ENCODE measurements around the gene SPAG16. TPM values are rescaled to one million over a fixed set of nuclear protein-coding genes. Genes with fewer than 3 reads are reported as not detected.

Gene SPAG16
- total and polyA plus RNA-seq, 3 donors from 2014 or later: 69.7 to 111 (median 80.7) TPM

DNA sequence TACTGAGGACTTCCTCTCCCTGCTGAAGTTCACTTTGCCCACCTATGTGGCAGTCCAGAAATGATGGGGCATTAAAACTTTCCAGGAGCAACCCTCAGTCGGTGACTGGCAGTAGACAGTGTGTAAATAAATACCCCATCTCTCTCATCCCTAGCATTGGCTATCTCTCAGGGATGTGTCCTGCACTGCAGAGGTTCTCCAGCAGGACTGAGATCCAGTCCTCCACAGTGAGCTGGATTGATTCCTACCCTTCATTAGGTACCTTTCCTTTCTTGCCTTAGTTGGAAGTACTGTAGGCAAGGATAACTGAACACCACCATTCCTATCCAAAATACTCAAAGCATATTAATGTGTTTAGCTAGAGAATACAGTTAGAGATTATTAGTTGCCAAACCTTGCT is 441.8 kb downstream of the SPAG16 start:
- intact Hi-C loops (cut with DNase I; ENCODE audit: low total_unique reads): no loop called here
- no peaks in the 10 kb centered on the region for H3K27me3 ChIP-seq
- H3K27ac ChIP-seq: no peak overlapping the region
- H3K4me1 ChIP-seq: no peaks in the 10 kb centered on the region
- H3K9me3 ChIP-seq: no peaks in the 10 kb centered on the region
- no peak overlapping the region for H3K4me3 ChIP-seq
- WGBS, 2 donors: 95 to 100% methylated on average over 1 of the region's 1 CpG
- H3K36me3 ChIP-seq (ENCODE audit: low read depth, missing control alignments): no peaks in the 10 kb centered on the region
- TF ChIP-seq POLR2A (IDR thresholded peaks at IDR 0.05): no peak
- TF ChIP-seq CTCF (IDR thresholded peaks at IDR 0.05): no peak
- no peak for DNase-seq

GRCh38 chr2:213733893-213734292 is 449.6 kb downstream of the SPAG16 start:
- WGBS, 2 donors: 77 to 86% methylated on average over 3 of the region's 3 CpGs
- no peak overlapping the region for H3K27ac ChIP-seq

GRCh38 chr2:213740453-213740852 is 456.2 kb downstream of the SPAG16 start:
- WGBS, 2 donors: 85 to 91% methylated on average over 3 of the region's 3 CpGs
- H3K27me3 ChIP-seq: no peaks in the 10 kb centered on the region
- no peaks in the 10 kb centered on the region for H3K4me1 ChIP-seq

More at GRCh38 chr2:213733893-213734292, 449.6 kb downstream of the SPAG16 start:
- no peak for DNase-seq
- Histone ChIP-seq H3K4me1 (no peaks in the 10 kb centered on the region), H3K9me3 (no peaks in the 10 kb centered on the region), H3K27me3 (no peaks in the 10 kb centered on the region), H3K4me3 (no peak overlapping the region), H3K36me3 (ENCODE audit: low read depth, missing control alignments) (no peaks in the 10 kb centered on the region)
- no peak for TF ChIP-seq POLR2A (IDR thresholded peaks at IDR 0.05)
- no peak for TF ChIP-seq CTCF (IDR thresholded peaks at IDR 0.05)
- intact Hi-C loops (cut with DNase I; ENCODE audit: low total_unique reads): no loop called here

GRCh38 chr2:213751446-213751845 is 467.2 kb downstream of the SPAG16 start:
- no peak overlapping the region for H3K27ac ChIP-seq
- TF ChIP-seq POLR2A (IDR thresholded peaks at IDR 0.05): no peak
- TF ChIP-seq CTCF (IDR thresholded peaks at IDR 0.05): no peak
- H3K4me1 ChIP-seq: no peaks in the 10 kb centered on the region
- no peaks in the 10 kb centered on the region for H3K27me3 ChIP-seq
- no peak overlapping the region for H3K4me3 ChIP-seq
- DNase-seq: no peak
- intact Hi-C loops (cut with DNase I; ENCODE audit: low total_unique reads): no loop called here
- H3K9me3 ChIP-seq: no peaks in the 10 kb centered on the region
- H3K36me3 ChIP-seq (ENCODE audit: low read depth, missing control alignments): no peaks in the 10 kb centered on the region
- WGBS, 2 donors: 65 to 71% methylated on average over 6 of the region's 6 CpGs

More at GRCh38 chr2:213740453-213740852, 456.2 kb downstream of the SPAG16 start:
- no peak for TF ChIP-seq CTCF (IDR thresholded peaks at IDR 0.05)
- TF ChIP-seq POLR2A (IDR thresholded peaks at IDR 0.05): no peak
- no peak for DNase-seq
- no peak overlapping the region for H3K4me3 ChIP-seq
- H3K9me3 ChIP-seq: no peaks in the 10 kb centered on the region
- H3K27ac ChIP-seq: no peak overlapping the region
- intact Hi-C loops (cut with DNase I; ENCODE audit: low total_unique reads): no loop called here
- H3K36me3 ChIP-seq (ENCODE audit: low read depth, missing control alignments): no peaks in the 10 kb centered on the region

GRCh38 chr2:213752575-213752974 is 468.3 kb downstream of the SPAG16 start:
- TF ChIP-seq CTCF (IDR thresholded peaks at IDR 0.05) (no peak), POLR2A (IDR thresholded peaks at IDR 0.05) (no peak)

More at GRCh38 chr2:213752575-213752974, 468.3 kb downstream of the SPAG16 start:
- H3K9me3 ChIP-seq: no peaks in the 10 kb centered on the region
- intact Hi-C loops (cut with DNase I; ENCODE audit: low total_unique reads): no loop called here
- DNase-seq: no peak
- H3K4me1 ChIP-seq: no peaks in the 10 kb centered on the region
- H3K36me3 ChIP-seq (ENCODE audit: low read depth, missing control alignments): no peaks in the 10 kb centered on the region
- H3K4me3 ChIP-seq: no peak overlapping the region
- no peaks in the 10 kb centered on the region for H3K27me3 ChIP-seq
- H3K27ac ChIP-seq: no peak overlapping the region
- 68 to 74% methylated on average over 2 of the region's 2 CpGs for WGBS, 2 donors

Data from testis (tissue), 3 donors.